Keratinocyte (primary cell): ENCODE data around the gene KCND2.

ENCODE experiments used
- CTCF ChIP-seq, 3 experiments: IDR thresholded peaks in 1 of 3; conservative IDR thresholded peaks in 1 of 3; optimal IDR thresholded peaks in 1 of 3; 2 replicates in 2 of 3; 3 replicates in 1 of 3; pipeline versions ENCODE3 to v1.5.1; 2011; ENCODE audit warnings: low read length in 3 of 3, mild to moderate bottlenecking in 3 of 3, moderate library complexity in 2 of 3, control low read depth in 1 of 3, inconsistent platforms in 1 of 3; ENCODE audit not compliant: insufficient read depth in 2 of 3; ENCODE audit errors: extremely low read depth in 1 of 3
- EZH2 ChIP-seq: IDR thresholded peaks from one replicate; pipeline ENCODE4 v1.6.1; 2012; ENCODE audit warnings: inconsistent platforms, mild to moderate bottlenecking, low read length, moderate library complexity

GRCh38 chr7:120677535-120677934, 404.6 kb downstream of the KCND2 start:
- TF ChIP-seq CTCF (optimal IDR thresholded peaks at IDR 0.05 in 1 of 3, IDR thresholded peaks at IDR 0.05 in 1 of 3, conservative IDR thresholded peaks at IDR 0.05 in 1 of 3; ENCODE audit: extremely low read depth in 1 of 3, insufficient read depth in 2 of 3, low read length in 3 of 3) (no peak), EZH2 (no peak)
